Effector memory CD4-positive, alpha-beta T cell (primary cell): Measurements from ENCODE around the gene CMTM4.
"Not testable (repeated sequence)": the region's sequence is repeated elsewhere in the genome, so short reads cannot be mapped to it uniquely, and the experiment has no call there.

ENCODE experiments used
- DNase-seq, 3 donors: peaks; one replicate each; pipeline ENCODE4 v3.0.0-alpha.2; 2020
- H3K27ac ChIP-seq: 2 replicates; pipeline ENCODE4 v1.7.0; 2013; ENCODE audit warnings: mild to moderate bottlenecking, low read length, moderate library complexity; ENCODE audit not compliant: insufficient read depth, poor library complexity, severe bottlenecking
- H3K27me3 ChIP-seq: replicated peaks from 2 replicates; pipeline ENCODE4 v1.7.0; 2013; ENCODE audit warnings: mild to moderate bottlenecking, low read length; ENCODE audit not compliant: insufficient read depth, control insufficient read depth, poor library complexity, severe bottlenecking
- H3K36me3 ChIP-seq: 2 replicates; pipeline ENCODE4 v1.7.0; 2013; ENCODE audit warnings: mild to moderate bottlenecking, low read length, moderate library complexity; ENCODE audit not compliant: control insufficient read depth, insufficient read depth
- H3K4me1 ChIP-seq: 2 replicates; pipeline ENCODE4 v1.7.0; 2013; ENCODE audit warnings: low read length, mild to moderate bottlenecking; ENCODE audit not compliant: control insufficient read depth, insufficient read depth, poor library complexity, severe bottlenecking
- H3K4me3 ChIP-seq: 2 replicates; pipeline ENCODE4 v1.7.0; 2013; ENCODE audit warnings: low read length, low read depth, mild to moderate bottlenecking; ENCODE audit not compliant: insufficient read depth, poor library complexity, severe bottlenecking
- H3K9me3 ChIP-seq: 2 replicates; pipeline ENCODE4 v1.7.0; 2013; ENCODE audit warnings: mild to moderate bottlenecking, low read length, moderate library complexity; ENCODE audit not compliant: control insufficient read depth

The CMTM4 gene

GRCh38 chr16:66631558-66631957 lies 65.0 kb downstream of the CMTM4 start:
- not testable (repeated sequence) for DNase-seq, H3K9me3 ChIP-seq, H3K36me3 ChIP-seq, H3K27ac ChIP-seq, H3K27me3 ChIP-seq, H3K4me1 ChIP-seq, H3K4me3 ChIP-seq

GRCh38 chr16:66630561-66631260 lies 65.8 kb downstream of the CMTM4 start:
- DNase-seq, H3K4me3 ChIP-seq, H3K9me3 ChIP-seq, H3K27me3 ChIP-seq, H3K4me1 ChIP-seq, H3K27ac ChIP-seq, H3K36me3 ChIP-seq: not testable (repeated sequence)

GRCh38 chr16:66629856-66630255 lies 66.7 kb downstream of the CMTM4 start:
- no peak overlapping the region for H3K4me3 ChIP-seq
- no peaks in the 10 kb centered on the region for H3K9me3 ChIP-seq
- DNase-seq: no peak
- no peak overlapping the region for H3K27ac ChIP-seq
- H3K27me3 ChIP-seq: no peaks in the 10 kb centered on the region
- H3K4me1 ChIP-seq: no peaks in the 10 kb centered on the region
- H3K36me3 ChIP-seq: no peaks in the 10 kb centered on the region

GRCh38 chr16:66627611-66628378 lies 68.7 kb downstream of the CMTM4 start:
- not testable (repeated sequence) for H3K9me3 ChIP-seq, DNase-seq, H3K4me3 ChIP-seq, H3K36me3 ChIP-seq, H3K27ac ChIP-seq, H3K4me1 ChIP-seq, H3K27me3 ChIP-seq

- Histone ChIP-seq H3K27me3 (no peaks in the 10 kb centered on the region), H3K27ac (no peak overlapping the region), H3K4me3 (no peak overlapping the region), H3K4me1 (no peaks in the 10 kb centered on the region), H3K36me3 (no peaks in the 10 kb centered on the region), H3K9me3 (no peaks in the 10 kb centered on the region)
- DNase-seq: no peak
Measured at GRCh38 chr16:66623755-66624154, 72.8 kb downstream of the CMTM4 start.

- Histone ChIP-seq H3K27ac (no peak overlapping the region), H3K9me3 (no peaks in the 10 kb centered on the region), H3K4me1 (no peaks in the 10 kb centered on the region), H3K27me3 (no peaks in the 10 kb centered on the region), H3K36me3 (no peaks in the 10 kb centered on the region), H3K4me3 (no peak overlapping the region)
- DNase-seq: no peak
Measured at GRCh38 chr16:66622863-66623262, 73.7 kb downstream of the CMTM4 start.

- DNase-seq: no peak
- H3K9me3 ChIP-seq: no peaks in the 10 kb centered on the region
- no peaks in the 10 kb centered on the region for H3K4me1 ChIP-seq
- H3K36me3 ChIP-seq: no peaks in the 10 kb centered on the region
- no peaks in the 10 kb centered on the region for H3K27me3 ChIP-seq
- H3K4me3 ChIP-seq: no peak overlapping the region
- no peak overlapping the region for H3K27ac ChIP-seq
Measured at GRCh38 chr16:66621973-66622372, 74.6 kb downstream of the CMTM4 start.

GRCh38 chr16:66620429-66620795 lies 76.1 kb downstream of the CMTM4 start:
- Histone ChIP-seq H3K9me3 (no peaks in the 10 kb centered on the region), H3K36me3 (no peaks in the 10 kb centered on the region), H3K27me3 (no peaks in the 10 kb centered on the region), H3K27ac (no peak overlapping the region), H3K4me1 (no peaks in the 10 kb centered on the region), H3K4me3 (no peak overlapping the region)
- DNase-seq: no peak

- H3K27me3 ChIP-seq: no peaks in the 10 kb centered on the region
- no peak overlapping the region for H3K4me3 ChIP-seq
- H3K36me3 ChIP-seq: no peaks in the 10 kb centered on the region
- no peaks in the 10 kb centered on the region for H3K4me1 ChIP-seq
- no peak for DNase-seq
- H3K27ac ChIP-seq: no peak overlapping the region
- no peaks in the 10 kb centered on the region for H3K9me3 ChIP-seq
Measured at GRCh38 chr16:66619534-66620428, 76.8 kb downstream of the CMTM4 start.
